Measurements from ENCODE around the gene GRK3.

The GRK3 gene

DNA sequence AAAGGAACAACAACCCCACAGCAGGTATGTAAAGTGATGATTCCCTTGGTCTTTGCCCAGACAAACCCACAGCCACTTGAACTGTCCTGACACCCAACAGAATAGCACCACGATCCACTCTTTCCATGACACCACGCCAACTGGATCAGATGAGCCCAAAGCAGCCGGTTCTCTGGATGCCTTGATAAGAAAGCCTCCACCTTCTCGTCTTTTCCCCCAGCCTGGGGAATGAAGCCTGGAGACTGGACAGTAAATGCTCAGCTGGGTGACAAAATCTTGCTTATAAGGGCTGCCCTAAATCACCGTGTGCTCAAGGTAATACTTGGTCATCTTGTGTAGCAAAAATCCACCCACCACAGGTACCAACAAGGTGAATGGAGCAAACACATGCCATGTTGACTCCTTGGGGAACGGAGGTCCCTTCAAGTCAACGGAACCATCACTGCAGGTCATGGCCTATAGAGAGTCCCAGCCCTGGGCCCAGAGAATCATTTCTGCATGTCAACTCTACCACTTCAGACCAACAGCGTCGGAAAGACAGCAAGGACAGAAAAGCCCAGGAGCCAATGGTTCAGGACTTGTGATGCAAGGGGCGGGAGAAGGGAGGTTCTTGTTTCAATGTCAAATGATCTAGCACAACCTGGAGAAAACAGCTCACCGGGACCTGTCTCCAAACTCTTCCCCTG is 175.3 kb downstream of the GRK3 start:
- Mint-ChIP-seq H3K4me1 (peaks cover 44% of the 10 kb centered on the region), H3K27me3 (peaks cover 3% of the 10 kb centered on the region), H3K27ac (no peak overlapping the region), H3K36me3 (ENCODE audit: low read depth) (no peaks in the 10 kb centered on the region), H3K4me3 (no peak overlapping the region), H3K9me3 (no peaks in the 10 kb centered on the region)
- ATAC-seq (no peak), DNase-seq (no peak)

DNA sequence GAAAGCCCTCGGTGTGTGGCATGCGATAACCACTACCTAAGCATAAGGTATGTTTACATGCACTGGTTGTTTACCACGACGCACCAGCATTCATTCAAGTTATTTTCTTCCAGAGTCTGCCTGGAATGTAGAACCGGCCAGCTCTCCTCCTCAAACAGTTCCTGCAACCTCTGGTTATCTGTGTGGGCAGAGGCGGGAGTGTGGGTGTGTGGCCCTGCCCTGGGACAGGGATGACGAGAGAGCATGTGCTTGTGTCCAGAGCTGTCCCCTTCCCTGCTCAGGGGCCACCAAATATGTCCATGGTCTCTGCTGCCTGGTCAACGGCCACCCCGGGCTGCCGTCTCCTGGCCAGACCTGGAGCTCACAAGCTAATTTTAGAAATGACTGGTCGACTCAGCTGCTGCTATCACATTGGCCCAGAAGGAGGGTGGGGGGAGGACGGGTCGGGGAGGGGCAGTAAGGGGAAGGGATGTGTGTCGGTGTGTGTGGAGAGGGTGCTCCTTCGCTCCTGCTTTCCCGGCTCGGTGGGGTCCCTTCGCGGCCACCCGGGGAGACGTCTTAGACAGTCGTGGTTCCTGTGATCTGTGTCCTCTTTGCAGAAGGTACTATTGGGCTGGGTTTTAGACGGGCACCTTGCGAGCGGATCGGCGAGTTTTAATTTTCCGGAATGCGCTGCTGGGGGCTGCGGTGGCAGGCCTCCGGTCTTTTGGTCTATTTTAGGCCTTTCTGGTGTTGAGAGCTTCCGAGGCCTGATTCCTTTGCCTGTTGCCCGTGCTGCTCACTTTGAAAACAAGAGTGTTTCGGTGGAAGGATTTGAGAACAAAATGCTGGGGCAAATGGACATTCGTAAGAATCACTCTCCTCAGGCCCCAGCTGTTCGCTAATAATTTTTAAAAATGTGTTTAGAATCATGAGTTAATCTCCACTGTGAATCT is 177.5 kb downstream of the GRK3 start, which contains the start of gene MYO18B:
TSS of gene MYO18B (plus strand) at position 497 of the 935 bp plus-strand sequence. CDS start 18,905 bp downstream, outside the sequence.
- Mint-ChIP-seq H3K27ac (no peak within 1 kb of the TSS), H3K4me3 (no peak within 1 kb of the TSS)
- no peak for DNase-seq

DNA sequence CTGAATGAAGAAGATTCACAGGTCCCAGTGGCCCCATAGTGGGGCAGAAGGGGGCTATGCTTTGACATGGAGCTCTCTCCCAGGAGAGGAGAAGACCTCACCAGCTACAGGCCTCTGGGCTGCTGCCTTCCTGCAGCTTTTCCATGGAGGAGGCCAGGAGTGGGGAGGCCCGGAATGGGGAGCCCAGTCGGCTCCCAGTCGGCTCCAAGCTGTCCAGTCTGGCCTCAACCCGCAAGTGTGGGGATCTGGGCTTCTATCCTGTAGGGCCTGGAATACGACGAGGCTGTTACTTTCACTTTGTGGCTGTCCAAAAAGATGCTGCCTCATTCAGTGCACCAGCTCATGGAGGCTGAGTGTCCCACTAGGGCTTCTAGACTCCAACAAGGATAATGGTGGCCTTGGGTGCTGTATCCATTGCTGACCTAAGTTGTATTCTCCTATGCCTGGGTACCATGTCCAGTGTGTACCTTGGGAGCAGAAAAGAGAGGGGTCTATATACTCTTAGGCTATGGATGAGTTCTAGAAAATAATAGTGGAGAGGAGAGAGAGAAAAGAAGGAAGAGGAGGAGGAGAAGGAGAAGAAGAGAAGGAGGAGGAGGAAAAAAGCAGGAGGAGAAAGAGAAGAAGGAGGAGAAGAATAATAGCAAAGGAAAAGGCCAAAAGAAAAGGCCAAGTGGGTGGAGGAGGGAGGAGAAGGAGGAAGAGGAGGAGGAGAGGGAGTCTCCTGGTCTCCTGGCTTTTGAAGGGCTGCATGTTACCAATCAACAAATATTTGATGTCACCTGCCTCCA is 178.6 kb downstream of the GRK3 start:
- H3K36me3 Mint-ChIP-seq (ENCODE audit: low read depth) = no peaks in the 10 kb centered on the region
- peaks cover 3% of the 10 kb centered on the region for H3K27me3 Mint-ChIP-seq
- peaks cover 35% of the 10 kb centered on the region for H3K4me1 Mint-ChIP-seq
- H3K9me3 Mint-ChIP-seq = no peaks in the 10 kb centered on the region
- DNase-seq (no peak), ATAC-seq (no peak)
- no peak overlapping the region for H3K27ac Mint-ChIP-seq
- no peak overlapping the region for H3K4me3 Mint-ChIP-seq

More for the DNA sequence above, 177.5 kb downstream of the GRK3 start, which contains the start of gene MYO18B:
- Mint-ChIP-seq H3K4me1 (peaks cover 38% of the 10 kb centered on the region), H3K36me3 (ENCODE audit: low read depth) (no peaks in the 10 kb centered on the region), H3K27me3 (peaks cover 3% of the 10 kb centered on the region), H3K9me3 (no peaks in the 10 kb centered on the region)
- no peak for ATAC-seq

DNA sequence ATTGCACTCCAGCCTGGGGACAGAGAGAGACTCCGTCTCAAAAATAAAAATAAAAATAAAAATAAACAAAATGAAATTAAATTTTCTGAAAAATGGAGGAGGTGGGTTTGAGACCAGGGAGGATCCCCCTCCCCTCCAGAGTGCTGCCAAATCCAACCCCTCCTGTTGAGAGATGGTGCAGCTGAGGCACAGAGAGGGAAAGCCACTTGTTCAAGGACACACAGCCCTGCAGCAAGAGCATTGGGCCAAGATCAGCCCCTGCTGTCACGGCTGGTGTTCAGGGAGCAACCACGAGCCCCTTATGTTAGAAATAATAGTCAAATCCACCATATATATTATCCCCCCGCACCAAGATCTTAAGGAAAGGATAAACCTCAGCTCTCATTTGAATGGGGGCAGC is 180.2 kb downstream of the GRK3 start:
- Mint-ChIP-seq H3K9me3 (no peaks in the 10 kb centered on the region), H3K27ac (no peak overlapping the region), H3K4me1 (peaks cover 44% of the 10 kb centered on the region)

DNA sequence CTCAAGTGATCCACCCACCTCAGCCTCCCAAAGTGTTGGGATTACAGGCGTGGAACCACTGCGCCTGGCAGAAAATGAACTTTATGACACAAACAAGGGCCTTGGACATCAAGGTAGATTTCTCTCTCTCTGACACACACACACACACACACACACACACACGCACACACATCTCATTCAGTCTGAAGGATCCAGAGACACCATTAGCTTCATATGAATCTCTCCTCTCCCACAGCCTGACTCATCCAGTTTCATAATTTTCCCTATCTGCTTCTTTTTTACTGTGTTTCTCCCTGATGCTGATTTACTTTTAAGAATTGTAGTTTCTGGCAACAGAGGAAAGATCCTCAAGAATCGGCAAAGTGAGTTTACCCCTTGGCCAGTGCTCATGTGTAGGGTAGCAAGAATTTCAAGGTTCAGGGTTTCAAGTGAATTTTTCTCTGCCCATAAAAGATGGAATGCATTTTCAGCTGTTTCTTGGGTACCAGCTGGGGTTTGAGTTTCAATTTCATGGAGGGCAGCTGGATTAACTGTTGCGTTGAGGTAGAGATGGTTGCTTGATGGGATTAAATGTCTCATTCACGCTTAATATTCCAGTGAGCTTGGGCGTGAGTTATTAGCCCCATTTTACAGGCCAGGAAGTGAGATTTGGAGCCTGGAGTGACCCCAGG is 181.0 kb downstream of the GRK3 start:
- H3K36me3 Mint-ChIP-seq (ENCODE audit: low read depth) = no peaks in the 10 kb centered on the region
- H3K4me3 Mint-ChIP-seq = no peak overlapping the region
- peaks cover 5% of the 10 kb centered on the region for H3K27me3 Mint-ChIP-seq
- H3K4me1 Mint-ChIP-seq = peaks cover 52% of the 10 kb centered on the region
- ATAC-seq (no peak), DNase-seq (no peak)
- peak overlapping the region; percentile 85 for H3K27ac Mint-ChIP-seq
- no peaks in the 10 kb centered on the region for H3K9me3 Mint-ChIP-seq

More for the DNA sequence above, 180.2 kb downstream of the GRK3 start:
- H3K27me3 Mint-ChIP-seq = peaks cover 5% of the 10 kb centered on the region
- DNase-seq (no peak), ATAC-seq (no peak)
- no peaks in the 10 kb centered on the region for H3K36me3 Mint-ChIP-seq (ENCODE audit: low read depth)
- no peak overlapping the region for H3K4me3 Mint-ChIP-seq

DNA sequence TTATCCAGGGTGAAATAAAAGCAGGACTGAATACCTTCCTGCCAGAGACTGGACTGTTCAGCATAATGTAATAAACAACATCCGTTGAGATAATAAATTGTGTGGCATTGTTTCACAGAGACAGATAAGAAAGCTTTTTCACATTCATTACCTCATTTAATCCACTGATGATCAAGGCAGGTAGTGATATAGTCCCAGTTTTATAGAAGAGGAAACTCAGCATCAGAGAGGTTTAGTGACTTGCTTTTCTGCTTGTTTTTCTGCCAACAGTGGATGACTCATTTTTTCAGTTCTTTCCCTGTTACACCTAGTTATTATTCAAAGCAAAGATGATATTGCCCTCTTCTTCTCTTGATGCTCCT is 181.5 kb downstream of the GRK3 start:
- H3K9me3 Mint-ChIP-seq = no peaks in the 10 kb centered on the region
- no peak overlapping the region for H3K4me3 Mint-ChIP-seq
- H3K4me1 Mint-ChIP-seq = peaks cover 57% of the 10 kb centered on the region
- H3K36me3 Mint-ChIP-seq (ENCODE audit: low read depth) = no peaks in the 10 kb centered on the region
- DNase-seq (no peak), ATAC-seq (peak; percentile 47)
- peaks cover 5% of the 10 kb centered on the region for H3K27me3 Mint-ChIP-seq
- peak overlapping the region; percentile 85 for H3K27ac Mint-ChIP-seq

DNA sequence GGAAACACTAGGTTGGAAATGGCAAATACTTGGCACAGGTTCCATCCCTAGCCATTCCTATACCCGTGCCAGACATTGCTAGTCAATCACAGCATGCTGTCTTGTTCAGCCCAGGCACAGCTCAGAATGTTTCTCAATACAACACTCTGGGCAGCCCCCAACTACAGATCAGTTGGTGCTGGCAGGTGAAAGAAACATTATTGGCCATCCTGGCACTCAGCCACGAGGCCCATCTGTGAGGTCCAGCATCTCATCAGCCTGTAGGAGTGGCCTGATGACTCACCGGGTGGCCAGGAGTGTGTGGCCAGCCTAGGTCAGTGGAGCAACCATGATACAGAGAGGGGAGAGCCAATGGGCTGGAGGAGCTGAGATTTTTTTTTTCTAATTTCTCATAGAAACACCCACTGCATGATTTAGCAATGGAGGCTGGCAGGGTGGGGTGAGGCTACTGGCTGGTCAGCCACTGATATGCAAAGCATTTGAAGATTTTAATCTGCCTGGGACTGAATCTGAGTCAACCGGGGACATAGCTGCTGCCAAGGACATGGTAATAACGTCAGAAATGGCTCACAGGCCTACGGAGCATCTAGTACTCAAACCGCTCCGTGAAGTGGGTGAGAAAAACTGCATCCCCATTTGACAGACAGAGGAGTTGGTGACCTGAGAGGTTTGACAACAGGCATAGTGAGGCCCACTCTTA is 182.9 kb downstream of the GRK3 start:
- Mint-ChIP-seq H3K27me3 (peaks cover 9% of the 10 kb centered on the region), H3K27ac (peak overlapping the region; percentile 22), H3K36me3 (ENCODE audit: low read depth) (no peaks in the 10 kb centered on the region), H3K9me3 (no peaks in the 10 kb centered on the region), H3K4me1 (peaks cover 57% of the 10 kb centered on the region), H3K4me3 (no peak overlapping the region)
- ATAC-seq (no peak), DNase-seq (no peak)

DNA sequence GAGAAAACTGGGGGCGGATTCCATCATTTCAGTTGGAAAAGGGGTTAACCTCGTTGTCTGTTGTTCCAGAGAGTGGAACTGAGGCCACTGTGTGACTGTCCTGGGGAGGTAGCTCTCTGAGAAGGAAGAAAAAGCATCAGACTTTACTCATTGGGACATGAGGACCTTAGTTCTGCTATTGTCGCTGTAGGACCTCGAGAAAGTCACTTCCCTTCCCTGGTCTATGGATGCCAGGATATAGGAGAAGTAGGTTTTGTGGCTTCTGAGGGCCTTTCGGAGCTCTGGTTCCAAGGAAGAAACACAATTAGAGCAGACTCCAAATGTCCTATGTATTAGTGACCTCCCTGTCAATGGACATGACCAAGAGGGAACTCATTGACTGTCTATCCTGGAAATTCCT is 183.7 kb downstream of the GRK3 start:
- H3K4me1 Mint-ChIP-seq = peaks cover 57% of the 10 kb centered on the region
- DNase-seq = no peak

DNA sequence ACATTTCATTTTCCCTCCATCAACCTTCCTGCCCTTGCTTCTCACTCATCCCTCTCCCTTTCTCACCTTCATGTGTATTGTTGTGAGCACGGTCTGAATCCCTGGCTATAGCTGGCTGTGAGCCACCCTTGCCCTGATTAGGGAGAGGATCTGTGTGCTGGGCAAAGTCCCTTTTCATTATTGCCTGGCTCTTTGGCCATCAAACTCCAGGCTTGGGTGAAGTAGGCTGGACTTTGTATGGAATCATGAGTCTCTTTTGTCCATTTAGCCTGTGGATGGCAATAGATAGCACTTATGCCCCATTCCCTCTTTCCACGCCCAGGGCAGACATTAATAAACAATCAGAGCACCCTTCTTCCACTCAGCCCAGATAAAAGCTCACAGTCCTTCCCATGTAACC is 184.2 kb downstream of the GRK3 start:
- Mint-ChIP-seq H3K4me3 (no peak overlapping the region), H3K27me3 (peaks cover 6% of the 10 kb centered on the region), H3K4me1 (peaks cover 57% of the 10 kb centered on the region), H3K9me3 (no peaks in the 10 kb centered on the region), H3K36me3 (ENCODE audit: low read depth) (no peaks in the 10 kb centered on the region), H3K27ac (no peak overlapping the region)
- ATAC-seq (no peak), DNase-seq (no peak)

More for the DNA sequence above, 183.7 kb downstream of the GRK3 start:
- Mint-ChIP-seq H3K9me3 (no peaks in the 10 kb centered on the region), H3K4me3 (no peak overlapping the region), H3K27ac (no peak overlapping the region), H3K27me3 (peaks cover 9% of the 10 kb centered on the region), H3K36me3 (ENCODE audit: low read depth) (no peaks in the 10 kb centered on the region)
- ATAC-seq = no peak

DNA sequence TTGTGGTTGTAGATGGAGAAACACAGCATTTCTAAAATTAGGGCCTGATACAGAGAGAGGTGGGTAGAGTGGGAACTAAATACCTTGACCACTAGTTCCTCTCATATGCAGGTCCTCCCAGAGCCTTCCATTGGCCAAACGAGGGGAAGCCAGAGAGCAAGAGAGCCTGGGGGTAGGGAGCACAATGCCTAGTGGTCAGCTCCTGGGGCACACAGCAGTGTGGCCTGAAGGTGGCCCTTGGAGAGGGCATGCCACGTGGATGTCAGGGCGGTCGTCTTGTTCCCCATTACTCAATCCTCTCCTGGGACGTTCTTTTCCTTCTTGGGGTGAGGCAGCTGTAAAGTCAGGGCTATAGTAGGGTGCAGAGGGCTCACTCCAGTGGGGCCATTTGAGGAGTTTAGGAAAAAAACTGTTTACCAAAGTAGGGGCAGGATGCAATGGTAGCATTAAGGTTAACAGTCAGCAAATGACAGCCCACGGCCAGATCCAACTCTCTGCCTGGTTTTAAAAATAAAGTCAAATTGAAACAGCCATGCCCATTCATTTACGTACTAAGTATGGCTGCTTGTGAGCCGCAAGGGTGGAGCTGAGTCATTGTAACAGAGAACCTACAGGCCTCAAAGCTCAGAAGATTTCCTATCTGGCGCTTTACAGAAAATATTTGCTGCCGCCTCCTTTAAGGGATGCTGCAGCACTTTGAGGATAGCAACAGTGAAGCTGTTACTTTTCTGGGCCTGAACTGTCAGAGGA is 185.1 kb downstream of the GRK3 start:
- Mint-ChIP-seq H3K27ac (peak overlapping the region; percentile 76), H3K9me3 (no peaks in the 10 kb centered on the region), H3K36me3 (ENCODE audit: low read depth) (no peaks in the 10 kb centered on the region), H3K27me3 (peaks cover 6% of the 10 kb centered on the region), H3K4me1 (peaks cover 54% of the 10 kb centered on the region), H3K4me3 (peak overlapping the region; percentile 15)
- ATAC-seq = peak; percentile 67
- DNase-seq = no peak

DNA sequence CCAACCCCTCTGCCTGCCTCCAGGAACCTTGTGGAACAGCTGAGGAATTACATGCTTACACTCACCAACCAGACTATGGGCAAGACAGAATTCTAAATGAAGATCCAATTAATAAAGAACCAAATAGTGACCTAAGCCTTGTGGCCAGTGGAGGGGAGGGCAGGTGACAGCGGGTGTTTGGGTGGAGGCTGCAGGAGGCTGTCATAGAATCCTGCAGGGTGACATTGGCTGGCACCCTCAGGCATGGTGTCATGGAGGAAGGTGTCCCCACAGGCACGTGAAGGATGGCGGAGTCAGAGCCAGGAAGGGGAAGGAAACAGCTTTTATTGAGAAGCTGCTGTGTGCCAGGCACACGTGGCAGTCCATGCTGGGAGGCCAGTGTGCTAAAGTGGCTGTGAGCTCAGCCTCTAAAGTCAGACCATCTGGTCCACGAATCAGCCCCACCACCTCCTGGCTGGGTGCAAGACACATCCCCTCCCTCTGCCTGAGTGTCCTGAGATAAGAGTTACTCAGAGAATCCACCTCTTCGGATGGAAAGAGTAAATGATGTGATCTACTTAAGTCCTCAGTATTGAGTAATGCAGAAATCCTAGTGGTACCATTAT is 186.2 kb downstream of the GRK3 start:
- no peak for DNase-seq
- peak overlapping the region; percentile 76 for H3K27ac Mint-ChIP-seq
- H3K4me3 Mint-ChIP-seq = no peak overlapping the region
- H3K27me3 Mint-ChIP-seq = peaks cover 6% of the 10 kb centered on the region
- no peaks in the 10 kb centered on the region for H3K9me3 Mint-ChIP-seq
- H3K4me1 Mint-ChIP-seq = peaks cover 46% of the 10 kb centered on the region
- H3K36me3 Mint-ChIP-seq (ENCODE audit: low read depth) = no peaks in the 10 kb centered on the region
- ATAC-seq = no peak

DNA sequence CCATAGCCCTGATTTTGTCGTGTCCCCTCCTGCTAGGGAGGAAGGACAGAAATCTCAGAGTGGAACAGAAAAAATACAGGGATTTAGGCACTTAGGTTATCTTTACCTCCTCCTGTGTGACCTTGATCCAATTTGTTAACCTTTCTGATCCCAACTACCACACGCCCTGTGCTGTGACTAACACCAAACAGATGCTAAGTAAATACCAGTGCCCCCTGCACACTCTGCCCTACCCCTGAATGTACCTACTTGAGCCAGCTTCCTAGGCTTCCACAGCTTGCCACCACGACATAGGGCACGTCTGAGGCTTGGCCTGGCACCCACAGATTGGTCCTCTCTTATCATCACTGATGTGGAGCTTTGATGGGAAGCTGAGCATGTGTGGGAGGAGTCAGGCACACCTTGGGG is 186.7 kb downstream of the GRK3 start:
- DNase-seq (no peak), ATAC-seq (no peak)
- H3K4me3 Mint-ChIP-seq = no peak overlapping the region
- H3K36me3 Mint-ChIP-seq (ENCODE audit: low read depth) = no peaks in the 10 kb centered on the region
- no peaks in the 10 kb centered on the region for H3K9me3 Mint-ChIP-seq
- no peak overlapping the region for H3K27ac Mint-ChIP-seq
- peaks cover 41% of the 10 kb centered on the region for H3K4me1 Mint-ChIP-seq
- H3K27me3 Mint-ChIP-seq = peaks cover 6% of the 10 kb centered on the region

Data from activated naive CD8-positive, alpha-beta T cell treated with anti-CD3 and anti-CD28 coated beads, Interleukin-2, amount 50 U/mL, for 24 hours (primary cell).